GM18505 (cell line): Measurements from ENCODE around the gene TULP4.

Experiments
- ATAC-seq: cut with Tn5 transposase; IDR thresholded peaks from one replicate; pipeline ENCODE4 v1.9.1; 2021; ENCODE audit not compliant: unreplicated experiment
- POLR2A ChIP-seq: IDR thresholded peaks from 4 replicates; pipeline ENCODE4 v1.6.1; 2011; ENCODE audit warnings: borderline replicate concordance; ENCODE audit not compliant: insufficient read depth, insufficient read length; ENCODE audit errors: extremely low read depth

TULP4 gene

DNA sequence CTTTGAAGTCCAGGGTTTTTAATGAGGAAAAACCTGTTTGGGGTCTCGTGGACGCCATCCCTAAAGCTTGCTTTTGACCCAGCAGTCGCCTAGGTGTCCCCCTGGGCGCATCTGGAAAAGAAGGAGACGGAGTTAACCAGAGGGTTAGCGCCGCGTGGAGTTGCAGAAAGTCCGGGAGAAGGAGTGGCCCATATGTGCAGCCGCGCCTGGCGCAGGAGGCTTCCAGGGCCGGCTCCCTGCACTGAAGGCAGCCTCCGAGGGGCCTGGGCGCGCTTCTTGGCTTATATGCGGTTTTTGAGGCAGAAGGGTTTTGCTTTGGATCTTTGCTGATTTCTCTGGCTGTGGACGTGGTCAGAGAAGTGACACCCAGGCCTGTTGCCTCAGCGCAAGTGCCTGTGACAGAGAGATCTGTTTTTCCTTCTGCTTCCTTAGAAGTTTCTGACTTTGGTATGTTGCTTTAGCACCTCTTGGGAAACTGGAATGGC lies 248.6 kb downstream of the TULP4 start:
- no peak for TF ChIP-seq POLR2A
- ATAC-seq: no peak
